HFFc6 (cell line): ENCODE results near the gene CAPRIN1. TPM values are rescaled to one million over a fixed set of nuclear protein-coding genes. Genes with fewer than 3 reads are reported as not detected.
"Not testable (repeated sequence)": the region's sequence is repeated elsewhere in the genome, so short reads cannot be mapped to it uniquely, and the experiment has no call there.

Experiments used
- DNase-seq: peaks from one replicate; pipeline ENCODE4 v3.0.0-alpha.2; 2018
- H3K27ac Mint-ChIP-seq: 2 replicates; pipeline ENCODE4 v1.8.0; 2020; ENCODE audit warnings: mild to moderate bottlenecking, mixed read lengths
- H3K27me3 Mint-ChIP-seq: 2 replicates; pipeline ENCODE4 v1.8.0; 2021; ENCODE audit warnings: mild to moderate bottlenecking, moderate library complexity, mixed read lengths; ENCODE audit not compliant: insufficient read depth
- H3K36me3 Mint-ChIP-seq: 2 replicates; pipeline ENCODE4 v1.8.0; 2021; ENCODE audit warnings: low read depth, mixed read lengths
- H3K4me1 Mint-ChIP-seq: 2 replicates; pipeline ENCODE4 v1.8.0; 2020; ENCODE audit warnings: low read depth, mixed read lengths
- H3K4me3 Mint-ChIP-seq: 2 replicates; pipeline ENCODE4 v1.8.0; 2020; ENCODE audit warnings: mild to moderate bottlenecking, moderate library complexity, mixed read lengths
- H3K9me3 Mint-ChIP-seq: 2 replicates; pipeline ENCODE4 v1.8.0; 2020; ENCODE audit warnings: mild to moderate bottlenecking, mixed read lengths
- CTCF ChIP-seq: fragments of 200-600 bp; sonication (generic); IDR thresholded peaks from 2 replicates; pipeline ENCODE4 v1.5.0; 2021; ENCODE audit warnings: antibody characterized with exemption, mild to moderate bottlenecking
- total RNA-seq, 6 experiments: library from RNA; stranded (reverse); fragmentation: NEBNext Ultra II Directional; extraction: Animal tissue kit (Norgen Biotek cat#: 25700); gene quantifications; 2 replicates in 1 of 6; 3 replicates in 5 of 6; pipeline ENCODE4 v1.2.3, GENCODE V29; 2021

The CAPRIN1 gene
- total RNA-seq, 6 experiments from 2014 or later = 275 to 313 (median 300) TPM

- no peak for TF ChIP-seq CTCF
- H3K27me3 Mint-ChIP-seq = peaks cover 1% of the 10 kb centered on the region; the same call in 1 of the 2 replicates
- peaks cover 57% of the 10 kb centered on the region for H3K4me1 Mint-ChIP-seq
- peaks cover 37% of the 10 kb centered on the region for H3K36me3 Mint-ChIP-seq
- peak overlapping the region; percentile 22 for H3K27ac Mint-ChIP-seq
- no peaks in the 10 kb centered on the region for H3K9me3 Mint-ChIP-seq
- H3K4me3 Mint-ChIP-seq = no peak overlapping the region
- DNase-seq = no peak
Observed at GRCh38 chr11:34068111-34068510, 16.6 kb downstream of the CAPRIN1 start.

GRCh38 chr11:34071306-34071705 is 19.8 kb downstream of the CAPRIN1 start:
- H3K4me3 Mint-ChIP-seq, H3K27ac Mint-ChIP-seq: not testable (repeated sequence)
- peaks cover 28% of the 10 kb centered on the region for H3K36me3 Mint-ChIP-seq

GRCh38 chr11:34072041-34072440 is 20.5 kb downstream of the CAPRIN1 start:
- H3K4me1 Mint-ChIP-seq = peaks cover 62% of the 10 kb centered on the region
- H3K9me3 Mint-ChIP-seq = no peaks in the 10 kb centered on the region
- TF ChIP-seq CTCF = no peak
- no peak for DNase-seq
- no peaks in the 10 kb centered on the region for H3K27me3 Mint-ChIP-seq
- no peak overlapping the region for H3K27ac Mint-ChIP-seq
- H3K4me3 Mint-ChIP-seq = no peak overlapping the region
- peaks cover 27% of the 10 kb centered on the region for H3K36me3 Mint-ChIP-seq

More at GRCh38 chr11:34071306-34071705, 19.8 kb downstream of the CAPRIN1 start:
- H3K9me3 Mint-ChIP-seq, DNase-seq, H3K27me3 Mint-ChIP-seq: not testable (repeated sequence)
- peaks cover 63% of the 10 kb centered on the region for H3K4me1 Mint-ChIP-seq

DNA sequence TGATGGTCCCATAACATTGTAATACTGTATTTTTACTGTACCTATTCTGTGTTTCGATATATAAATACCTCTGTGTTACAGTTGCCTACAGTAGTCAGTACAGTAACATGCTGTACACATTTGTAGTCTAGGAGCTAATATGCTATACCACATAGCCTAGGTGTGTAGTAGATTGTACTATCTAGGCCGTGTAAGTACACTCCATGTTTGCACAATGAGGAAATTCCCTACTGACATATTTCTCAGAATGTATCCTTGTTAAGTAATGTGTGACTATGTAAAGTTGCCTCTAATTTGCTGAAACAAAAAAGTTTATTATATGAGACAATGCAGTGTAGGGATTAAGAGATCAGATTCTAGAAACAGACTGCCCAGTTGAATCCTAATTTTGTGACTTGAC is 21.3 kb downstream of the CAPRIN1 start:
- H3K4me3 Mint-ChIP-seq = no peak overlapping the region
- H3K36me3 Mint-ChIP-seq = peaks cover 30% of the 10 kb centered on the region
- no peak overlapping the region for H3K27ac Mint-ChIP-seq
- DNase-seq = no peak
- H3K4me1 Mint-ChIP-seq = peaks cover 62% of the 10 kb centered on the region
- no peak for TF ChIP-seq CTCF
- H3K9me3 Mint-ChIP-seq = no peaks in the 10 kb centered on the region
- H3K27me3 Mint-ChIP-seq = no peaks in the 10 kb centered on the region

- H3K27me3 Mint-ChIP-seq = no peaks in the 10 kb centered on the region
- peaks cover 31% of the 10 kb centered on the region for H3K36me3 Mint-ChIP-seq
- H3K4me3 Mint-ChIP-seq = peak overlapping the region; percentile 60
- H3K9me3 Mint-ChIP-seq = no peaks in the 10 kb centered on the region
- TF ChIP-seq CTCF = no peak
- no peak for DNase-seq
- H3K4me1 Mint-ChIP-seq = peaks cover 63% of the 10 kb centered on the region
- H3K27ac Mint-ChIP-seq = peak overlapping the region; percentile 57; the same call in 1 of the 2 replicates
Observed at GRCh38 chr11:34074391-34074790, 22.9 kb downstream of the CAPRIN1 start.

- Mint-ChIP-seq H3K4me3 (peak overlapping the region; percentile 47), H3K9me3 (no peaks in the 10 kb centered on the region), H3K27me3 (no peaks in the 10 kb centered on the region), H3K36me3 (peaks cover 34% of the 10 kb centered on the region), H3K27ac (peak overlapping the region; percentile 68), H3K4me1 (peaks cover 55% of the 10 kb centered on the region)
- DNase-seq = peak; percentile 70
- no peak for TF ChIP-seq CTCF
Observed at GRCh38 chr11:34075178-34075820, 23.8 kb downstream of the CAPRIN1 start.
